ENCODE measurements around the gene MRPL55. TPM values are rescaled to one million over a fixed set of nuclear protein-coding genes. Genes with fewer than 3 reads are reported as not detected.

Gene MRPL55
- total and polyA plus RNA-seq, 4 donors, result 37.2 to 90.4 (median 71.0) TPM

- Histone ChIP-seq H3K4me3 (ENCODE audit: low read depth, low read length) (no peak overlapping the region), H3K27me3 (ENCODE audit: control insufficient read depth, insufficient read depth, low read length) (no peaks in the 10 kb centered on the region), H3K9me3 (ENCODE audit: control insufficient read depth, insufficient read depth, low read length) (peaks cover 8% of the 10 kb centered on the region), H3K4me1 (ENCODE audit: control insufficient read depth, insufficient read depth, low read length) (peaks cover 44% of the 10 kb centered on the region), H3K36me3 (ENCODE audit: control insufficient read depth, insufficient read depth, low read length) (peaks cover 27% of the 10 kb centered on the region), H3K27ac (ENCODE audit: low read depth, low read length) (no peak overlapping the region)
- no peak for DNase-seq (ENCODE audit: low read depth in 4 of 6, low spot score in 6 of 6)
- 75% methylated on average over 10 of the region's 12 CpGs for WGBS (ENCODE audit: insufficient coverage)
Measured at GRCh38 chr1:228089519-228090380, 19.3 kb downstream of the MRPL55 start.

- Histone ChIP-seq H3K27me3 (ENCODE audit: control insufficient read depth, insufficient read depth, low read length) (no peaks in the 10 kb centered on the region), H3K27ac (ENCODE audit: low read depth, low read length) (no peak overlapping the region), H3K36me3 (ENCODE audit: control insufficient read depth, insufficient read depth, low read length) (peaks cover 24% of the 10 kb centered on the region), H3K9me3 (ENCODE audit: control insufficient read depth, insufficient read depth, low read length) (no peaks in the 10 kb centered on the region), H3K4me1 (ENCODE audit: control insufficient read depth, insufficient read depth, low read length) (peaks cover 49% of the 10 kb centered on the region), H3K4me3 (ENCODE audit: low read depth, low read length) (no peak overlapping the region)
- DNase-seq (ENCODE audit: low read depth in 4 of 6, low spot score in 6 of 6), result no peak
- 79% methylated on average over 19 of the region's 21 CpGs for WGBS (ENCODE audit: insufficient coverage)
Measured at GRCh38 chr1:228088586-228089498, 20.3 kb downstream of the MRPL55 start.

- Histone ChIP-seq H3K9me3 (ENCODE audit: control insufficient read depth, insufficient read depth, low read length) (no peaks in the 10 kb centered on the region), H3K4me3 (ENCODE audit: low read depth, low read length) (no peak overlapping the region), H3K4me1 (ENCODE audit: control insufficient read depth, insufficient read depth, low read length) (peaks cover 55% of the 10 kb centered on the region), H3K27ac (ENCODE audit: low read depth, low read length) (no peak overlapping the region), H3K36me3 (ENCODE audit: control insufficient read depth, insufficient read depth, low read length) (peaks cover 19% of the 10 kb centered on the region), H3K27me3 (ENCODE audit: control insufficient read depth, insufficient read depth, low read length) (no peaks in the 10 kb centered on the region)
- DNase-seq (ENCODE audit: low read depth in 4 of 6, low spot score in 6 of 6), result no peak
- 77% methylated on average over 7 of the region's 7 CpGs for WGBS (ENCODE audit: insufficient coverage)
Measured at GRCh38 chr1:228087771-228088251, 21.3 kb downstream of the MRPL55 start.

DNA sequence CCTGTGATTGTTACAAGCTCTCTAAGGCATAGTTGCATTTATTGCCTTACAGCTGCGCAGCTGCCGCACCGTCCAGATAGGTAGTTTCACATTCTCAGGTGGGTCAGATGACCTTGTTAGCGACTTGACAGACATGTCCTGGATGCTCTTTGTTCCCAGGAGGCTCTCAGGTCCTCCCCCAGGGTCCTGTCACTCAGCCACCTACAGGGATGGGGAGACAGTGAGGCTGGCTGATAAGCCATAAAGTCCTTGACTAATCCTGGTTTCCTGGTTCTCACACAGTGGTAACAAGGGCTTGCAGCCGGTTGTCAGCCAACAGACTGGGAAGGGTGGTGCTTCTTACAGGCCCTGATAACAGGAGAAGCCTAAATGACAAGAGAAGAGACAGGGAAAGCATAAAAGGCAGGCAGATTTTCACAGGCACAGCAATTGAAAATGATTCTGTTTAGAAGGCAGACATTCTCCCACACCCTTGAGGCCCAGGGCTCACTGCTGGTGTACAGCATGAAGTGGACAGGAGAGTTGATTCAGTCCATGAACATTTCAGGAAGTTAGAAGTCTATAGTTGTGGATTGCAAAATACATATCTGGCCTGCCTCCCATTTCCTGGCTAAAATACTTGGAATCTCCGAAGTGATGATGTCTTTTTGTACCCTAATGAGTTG, 23.7 kb downstream of the MRPL55 start:
- H3K4me1 ChIP-seq (ENCODE audit: control insufficient read depth, insufficient read depth, low read length), result peaks cover 62% of the 10 kb centered on the region
- H3K4me3 ChIP-seq (ENCODE audit: low read depth, low read length), result no peak overlapping the region
- no peaks in the 10 kb centered on the region for H3K27me3 ChIP-seq (ENCODE audit: control insufficient read depth, insufficient read depth, low read length)
- no peak for DNase-seq (ENCODE audit: low read depth in 4 of 6, low spot score in 6 of 6)
- no peaks in the 10 kb centered on the region for H3K9me3 ChIP-seq (ENCODE audit: control insufficient read depth, insufficient read depth, low read length)
- peaks cover 16% of the 10 kb centered on the region for H3K36me3 ChIP-seq (ENCODE audit: control insufficient read depth, insufficient read depth, low read length)
- 65% methylated on average over 6 of the region's 6 CpGs for WGBS (ENCODE audit: insufficient coverage)
- no peak overlapping the region for H3K27ac ChIP-seq (ENCODE audit: low read depth, low read length)

DNA sequence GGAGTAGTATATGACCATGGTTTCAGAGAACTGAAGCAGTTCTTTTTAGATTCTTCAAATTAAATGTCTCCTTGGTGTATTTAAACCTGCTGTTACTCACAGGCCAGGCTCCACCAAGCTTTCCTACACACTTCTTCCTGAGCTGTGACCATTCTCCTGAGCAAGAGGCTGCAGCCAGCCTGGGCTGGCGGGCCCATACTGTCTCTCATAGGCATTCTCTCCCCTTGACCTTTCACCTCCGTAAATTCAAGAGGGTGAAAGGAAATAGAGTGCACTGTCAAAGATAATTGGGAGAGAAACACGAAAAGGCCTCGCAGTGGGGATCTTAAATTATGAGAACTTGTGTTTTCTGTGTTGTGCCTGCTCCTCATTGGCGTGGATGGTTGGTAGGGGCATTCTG, 24.3 kb downstream of the MRPL55 start:
- H3K27ac ChIP-seq (ENCODE audit: low read depth, low read length), result no peak overlapping the region
- H3K27me3 ChIP-seq (ENCODE audit: control insufficient read depth, insufficient read depth, low read length), result no peaks in the 10 kb centered on the region
- peaks cover 15% of the 10 kb centered on the region for H3K36me3 ChIP-seq (ENCODE audit: control insufficient read depth, insufficient read depth, low read length)
- H3K4me3 ChIP-seq (ENCODE audit: low read depth, low read length), result no peak overlapping the region
- H3K9me3 ChIP-seq (ENCODE audit: control insufficient read depth, insufficient read depth, low read length), result no peaks in the 10 kb centered on the region
- H3K4me1 ChIP-seq (ENCODE audit: control insufficient read depth, insufficient read depth, low read length), result peaks cover 58% of the 10 kb centered on the region
- WGBS (ENCODE audit: insufficient coverage), result 39% methylated on average over 3 of the region's 5 CpGs
- no peak for DNase-seq (ENCODE audit: low read depth in 4 of 6, low spot score in 6 of 6)

DNA sequence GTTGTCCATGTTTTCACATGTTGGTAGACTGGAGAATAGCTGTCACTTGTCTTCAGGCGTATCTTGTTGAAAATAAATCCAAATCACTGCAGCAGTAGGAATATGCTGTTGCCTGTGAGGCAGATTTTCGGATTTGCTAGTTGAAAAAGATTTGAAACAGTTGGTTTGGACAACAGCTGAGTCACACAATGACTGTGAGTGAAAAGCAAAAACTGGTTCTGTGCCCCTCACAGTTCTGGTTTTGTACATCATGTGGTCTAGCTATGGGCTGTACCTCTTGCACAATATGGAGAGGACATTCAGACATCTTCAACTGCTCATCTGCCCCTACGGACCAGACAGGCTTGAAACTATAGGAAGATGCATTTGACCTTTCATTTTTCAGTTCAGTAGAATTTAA, 24.8 kb downstream of the MRPL55 start:
- H3K4me3 ChIP-seq (ENCODE audit: low read depth, low read length), result peak overlapping the region; percentile 87
- peaks cover 54% of the 10 kb centered on the region for H3K4me1 ChIP-seq (ENCODE audit: control insufficient read depth, insufficient read depth, low read length)
- no peak overlapping the region for H3K27ac ChIP-seq (ENCODE audit: low read depth, low read length)
- 88% methylated on average over 1 of the region's 3 CpGs for WGBS (ENCODE audit: insufficient coverage)
- H3K9me3 ChIP-seq (ENCODE audit: control insufficient read depth, insufficient read depth, low read length), result no peaks in the 10 kb centered on the region
- H3K27me3 ChIP-seq (ENCODE audit: control insufficient read depth, insufficient read depth, low read length), result no peaks in the 10 kb centered on the region
- H3K36me3 ChIP-seq (ENCODE audit: control insufficient read depth, insufficient read depth, low read length), result peaks cover 15% of the 10 kb centered on the region
- no peak for DNase-seq (ENCODE audit: low read depth in 4 of 6, low spot score in 6 of 6)

DNA sequence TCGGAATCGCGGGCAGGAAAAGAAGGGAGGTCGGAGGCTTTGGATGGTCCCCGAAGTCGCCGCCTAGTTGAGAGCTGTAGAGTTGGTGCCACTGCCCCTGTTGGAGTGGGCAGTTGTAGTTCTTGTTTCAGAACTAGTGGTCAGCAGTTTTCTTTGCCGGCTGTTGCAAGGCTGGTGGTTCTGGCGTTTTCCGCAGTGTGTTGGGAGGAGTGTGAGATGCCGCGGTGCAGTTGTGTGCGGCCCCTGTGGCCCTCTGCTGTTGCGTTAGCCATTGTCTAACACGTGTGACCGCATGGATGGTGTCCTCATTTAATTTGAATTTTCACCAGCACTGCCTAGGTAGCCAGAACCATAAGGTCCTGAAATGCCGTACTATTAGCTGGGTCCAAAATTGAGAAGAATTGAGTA, 25.2 kb downstream of the MRPL55 start:
- Histone ChIP-seq H3K4me1 (ENCODE audit: control insufficient read depth, insufficient read depth, low read length) (peaks cover 49% of the 10 kb centered on the region), H3K36me3 (ENCODE audit: control insufficient read depth, insufficient read depth, low read length) (peaks cover 11% of the 10 kb centered on the region), H3K9me3 (ENCODE audit: control insufficient read depth, insufficient read depth, low read length) (no peaks in the 10 kb centered on the region), H3K4me3 (ENCODE audit: low read depth, low read length) (peak overlapping the region; percentile 87), H3K27ac (ENCODE audit: low read depth, low read length) (peak overlapping the region; percentile 80), H3K27me3 (ENCODE audit: control insufficient read depth, insufficient read depth, low read length) (no peaks in the 10 kb centered on the region)
- DNase-seq (ENCODE audit: low read depth in 4 of 6, low spot score in 6 of 6), result peak in 1 of 6 donors; percentile 37
- WGBS (ENCODE audit: insufficient coverage), result 6% methylated on average over 17 of the region's 17 CpGs

GRCh38 chr1:228082918-228083870, 25.9 kb downstream of the MRPL55 start:
- Histone ChIP-seq H3K27ac (ENCODE audit: low read depth, low read length) (peak overlapping the region; percentile 80), H3K4me3 (ENCODE audit: low read depth, low read length) (peak overlapping the region; percentile 87), H3K36me3 (ENCODE audit: control insufficient read depth, insufficient read depth, low read length) (peaks cover 4% of the 10 kb centered on the region), H3K4me1 (ENCODE audit: control insufficient read depth, insufficient read depth, low read length) (peaks cover 42% of the 10 kb centered on the region), H3K27me3 (ENCODE audit: control insufficient read depth, insufficient read depth, low read length) (no peaks in the 10 kb centered on the region), H3K9me3 (ENCODE audit: control insufficient read depth, insufficient read depth, low read length) (no peaks in the 10 kb centered on the region)
- no peak for DNase-seq (ENCODE audit: low read depth in 4 of 6, low spot score in 6 of 6)
- under 1% methylated on average over 78 of the region's 79 CpGs for WGBS (ENCODE audit: insufficient coverage)

Measured in spinal cord (tissue), 10 donors.